Measurements from ENCODE around the gene SLC2A5.

DNA sequence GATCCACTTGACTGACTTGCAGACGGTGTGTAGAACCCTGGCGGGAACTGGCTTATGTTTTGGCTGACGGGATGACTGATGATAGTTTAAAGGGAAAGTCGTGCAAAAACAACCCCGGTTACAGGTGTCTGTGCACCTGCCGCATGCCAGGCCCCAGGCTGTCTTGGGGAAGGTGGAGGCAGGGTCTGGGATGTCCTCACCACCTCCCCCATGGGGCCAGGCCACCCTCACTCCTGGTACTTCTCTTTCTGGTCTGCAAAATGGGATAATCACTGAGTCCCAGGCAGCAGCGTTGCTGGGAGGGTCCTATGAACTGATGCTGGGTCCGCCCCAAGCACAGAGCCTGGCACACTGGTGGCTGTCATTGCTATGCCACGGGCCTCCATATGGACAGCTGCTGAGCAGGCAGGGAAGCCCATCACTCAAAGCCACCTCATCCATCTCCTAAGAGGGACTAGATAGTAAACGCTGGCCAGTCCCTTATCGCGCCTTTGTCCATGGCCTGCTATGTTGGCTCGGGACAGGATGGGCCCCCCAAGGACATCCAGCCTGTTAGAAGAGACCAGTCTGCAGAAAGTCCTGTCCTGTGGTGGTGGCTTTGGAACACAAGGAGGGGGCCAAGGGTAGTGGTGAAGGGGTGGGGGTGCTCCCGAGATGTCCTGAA, 28.2 kb downstream of the SLC2A5 start:
- TF ChIP-seq POLR2AphosphoS5 (IDR thresholded peaks at IDR 0.05): no peak
- TF ChIP-seq POLR2A (IDR thresholded peaks at IDR 0.05): no peak
- no peak for TF ChIP-seq CTCF (IDR thresholded peaks at IDR 0.05)

Measured in sigmoid colon (tissue), 4 donors.